GM19397 (cell line): ENCODE measurements around the gene ANXA2R.
"Not testable (repeated sequence)": the region's sequence is repeated elsewhere in the genome, so short reads cannot be mapped to it uniquely, and the experiment has no call there.

Experiments
- ATAC-seq: cut with Tn5 transposase; IDR thresholded peaks from one replicate; pipeline ENCODE4 v1.9.1; 2021; ENCODE audit warnings: mild to moderate bottlenecking, moderate library complexity; ENCODE audit not compliant: unreplicated experiment

Gene ANXA2R

DNA sequence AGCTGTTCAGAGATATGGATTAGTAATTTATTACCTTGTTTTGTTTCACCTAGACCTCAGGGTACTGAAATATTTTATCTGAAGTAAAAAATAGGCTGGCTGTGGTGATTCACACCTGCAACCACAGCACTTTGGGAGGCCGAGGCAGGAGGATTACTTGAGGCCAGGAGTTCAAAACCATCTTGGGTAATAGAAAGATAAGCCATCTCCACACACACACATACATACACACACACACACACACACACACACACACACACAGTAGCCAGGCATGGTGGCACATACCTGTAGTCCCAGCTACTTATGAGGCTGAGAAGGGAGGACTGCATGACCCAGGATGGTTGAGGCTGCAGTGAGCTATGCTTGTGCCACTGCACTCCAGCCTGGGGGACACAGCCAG, 3.7 kb downstream of the ANXA2R start:
- no peak for ATAC-seq

DNA sequence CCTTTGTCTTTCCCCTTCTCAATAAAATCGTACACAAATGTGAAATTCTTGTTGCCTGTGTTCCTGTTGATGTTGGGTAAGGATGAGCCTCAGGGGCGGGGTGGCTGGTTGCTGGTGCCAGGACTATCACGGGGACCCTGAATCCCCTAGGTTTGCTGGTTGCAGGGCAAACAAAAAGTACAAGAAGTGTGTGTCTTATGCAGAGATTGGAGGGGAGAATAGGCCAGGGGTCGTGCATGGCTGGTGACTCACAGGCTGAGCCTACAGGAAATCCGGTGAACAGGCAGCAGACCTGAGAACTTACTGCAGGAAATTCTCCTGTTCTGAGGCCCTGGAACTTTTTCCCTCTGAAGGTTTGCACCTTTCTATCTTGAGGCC, 5.5 kb downstream of the ANXA2R start:
- ATAC-seq, result no peak

DNA sequence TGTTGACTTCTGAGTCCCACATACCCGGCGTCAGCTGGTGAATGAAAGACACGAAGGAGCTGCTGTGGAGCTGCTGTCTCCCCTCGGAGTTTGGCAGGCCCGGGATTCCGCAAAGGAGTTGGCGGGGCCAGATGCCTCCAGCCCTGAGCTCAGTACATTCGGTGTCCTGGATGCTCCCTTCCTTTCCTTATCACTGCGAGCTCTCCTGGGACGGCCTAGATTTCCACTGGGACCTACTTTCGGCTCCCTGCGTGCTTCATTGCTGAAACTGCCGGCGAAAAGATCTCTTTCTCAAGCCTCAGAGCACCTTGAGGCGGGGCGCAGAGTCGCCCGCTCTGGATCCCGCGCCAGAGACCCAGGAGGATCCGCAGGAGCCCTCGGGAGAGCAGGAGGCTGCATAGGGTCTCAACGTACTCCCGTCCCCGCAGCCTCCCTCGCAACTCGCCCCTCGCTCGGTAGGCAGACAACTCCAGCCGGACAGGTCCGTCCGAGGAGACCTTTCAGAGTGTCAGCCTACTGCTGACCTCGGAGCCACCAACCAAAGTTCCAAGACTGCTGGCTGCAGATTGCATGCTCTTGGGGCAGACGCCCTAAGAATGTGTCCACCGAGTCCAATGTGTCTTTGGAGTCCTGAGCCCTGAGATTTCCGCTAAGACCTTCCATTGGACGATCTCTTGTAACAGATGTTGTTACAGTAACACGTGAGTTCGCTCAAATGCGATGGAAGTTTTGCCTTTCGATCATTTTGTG, 6.1 kb downstream of the ANXA2R start:
- no peak for ATAC-seq

DNA sequence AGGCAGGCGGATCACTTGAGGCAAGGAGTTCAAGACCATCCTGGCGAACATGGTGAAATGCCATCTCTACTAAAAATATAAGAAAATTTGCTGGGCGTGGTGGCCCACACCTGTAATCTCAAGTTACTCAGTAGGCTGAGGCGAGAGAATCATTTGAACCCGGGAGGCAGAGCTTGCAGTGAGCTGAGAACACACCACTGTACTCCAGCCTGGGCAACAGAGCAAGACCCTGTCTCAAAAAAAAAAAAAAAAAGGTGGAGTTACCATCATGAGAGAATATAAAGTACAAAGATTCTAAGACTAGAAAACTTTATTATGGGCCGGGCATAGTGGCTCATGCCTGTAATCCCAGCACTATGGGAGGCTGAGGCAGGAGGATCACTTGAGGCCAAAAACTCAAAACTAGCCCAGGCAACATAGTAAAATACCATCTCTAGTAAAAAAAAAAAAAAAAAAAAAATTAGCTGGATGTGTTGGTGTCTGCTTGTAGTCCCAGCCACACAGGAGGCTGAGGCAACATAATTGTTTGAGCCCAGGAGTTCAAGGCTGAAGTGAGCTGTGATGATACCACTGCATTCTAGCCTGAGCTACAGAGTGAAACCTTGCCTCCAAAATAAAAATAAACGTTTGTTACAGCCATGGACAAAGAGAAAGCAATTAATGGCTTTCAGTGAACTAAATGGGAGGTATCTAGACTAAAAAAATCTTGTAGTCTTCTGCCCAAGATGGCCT, 12.9 kb downstream of the ANXA2R start:
- ATAC-seq, result no peak

DNA sequence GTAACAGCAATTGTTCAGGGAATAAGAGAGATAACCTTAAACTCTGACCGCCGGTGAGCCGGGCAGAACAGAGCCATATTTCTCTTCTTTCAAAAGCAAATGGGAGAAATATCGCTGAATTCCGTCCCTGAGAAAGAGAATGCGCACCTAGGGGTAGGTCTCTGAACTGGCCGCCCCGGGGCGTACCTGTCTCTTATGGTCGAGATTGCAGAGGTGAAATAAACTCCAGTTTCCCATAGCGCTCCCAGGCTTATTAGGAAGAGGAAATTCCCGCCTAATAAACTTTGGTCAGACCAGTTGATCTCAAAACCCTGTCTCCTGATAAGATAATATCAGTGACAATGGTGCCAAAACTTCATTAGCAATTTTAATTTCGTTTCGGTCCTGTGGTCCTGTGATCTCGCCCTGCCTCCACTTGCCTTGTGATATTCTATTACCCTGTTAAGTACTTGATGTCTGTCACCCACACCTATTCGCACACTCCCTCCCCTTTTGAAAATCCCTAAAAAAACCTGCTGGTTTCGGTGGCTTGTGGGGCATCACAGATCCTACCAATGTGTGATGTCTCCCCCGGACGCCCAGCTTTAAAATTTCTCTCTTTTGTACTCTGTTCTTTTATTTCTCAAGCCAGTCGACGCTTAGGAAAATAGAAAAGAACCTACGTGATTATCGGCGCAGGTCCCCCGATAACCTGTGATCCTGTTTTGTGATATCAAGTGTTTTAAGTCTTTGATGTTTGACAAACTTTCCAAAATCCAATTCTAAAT, 14.8 kb downstream of the ANXA2R start:
- not testable (repeated sequence) for ATAC-seq

DNA sequence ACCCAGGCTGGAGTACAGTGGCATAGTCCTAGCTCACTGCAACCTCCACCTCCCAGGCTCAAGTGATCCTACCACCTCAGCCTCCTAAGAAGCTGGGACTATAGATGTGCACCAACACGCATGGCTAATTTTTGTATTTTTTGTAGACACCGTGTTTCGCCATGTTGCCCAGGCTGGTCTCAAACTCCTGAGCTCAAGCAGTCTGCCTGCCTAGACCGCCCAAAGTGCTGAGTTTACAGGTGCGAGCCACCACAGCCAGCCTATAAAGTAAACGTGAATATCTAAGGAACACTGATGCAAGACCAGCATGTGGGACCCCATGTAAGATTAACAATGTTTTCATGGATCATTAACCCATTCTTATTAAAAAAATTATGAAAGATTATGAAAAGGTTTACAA, 15.9 kb downstream of the ANXA2R start:
- no peak for ATAC-seq

DNA sequence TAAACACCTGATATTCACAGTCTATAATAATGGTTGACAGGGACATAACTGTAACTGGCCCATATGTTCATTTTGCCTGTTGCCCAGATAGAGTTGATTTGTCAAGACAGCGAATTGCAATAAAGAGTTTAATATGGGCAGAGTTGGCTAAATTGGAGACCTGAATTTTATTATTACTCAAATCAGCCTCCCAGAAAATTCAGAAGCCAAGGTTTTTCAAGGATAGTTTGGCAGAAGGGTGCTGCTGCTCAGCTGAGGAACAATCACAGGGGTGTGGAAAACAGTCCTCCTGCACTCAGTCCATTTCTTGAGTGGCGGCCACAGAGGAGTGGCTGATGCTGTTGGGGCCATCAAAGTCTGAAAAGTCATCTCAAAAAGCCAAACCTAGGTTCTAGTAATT, 19.0 kb downstream of the ANXA2R start:
- ATAC-seq, result no peak

DNA sequence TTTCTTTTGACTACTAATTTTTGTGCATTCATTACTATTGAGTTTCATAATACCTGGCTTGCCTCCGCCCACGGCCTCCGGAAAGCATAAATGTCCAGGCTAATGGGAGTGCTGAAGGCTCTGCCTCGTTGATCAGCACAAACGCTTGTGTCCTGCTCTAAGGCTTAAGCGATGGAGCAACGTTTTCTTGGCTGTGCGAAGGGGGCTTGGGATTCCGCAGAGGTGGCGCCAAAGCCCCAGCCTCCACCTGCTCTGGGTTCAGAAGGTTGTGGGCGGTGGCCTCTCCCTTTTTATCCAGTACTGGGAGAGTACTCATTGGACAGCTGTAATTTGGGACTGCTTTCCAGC, 19.7 kb downstream of the ANXA2R start:
- peak; percentile 15 for ATAC-seq

DNA sequence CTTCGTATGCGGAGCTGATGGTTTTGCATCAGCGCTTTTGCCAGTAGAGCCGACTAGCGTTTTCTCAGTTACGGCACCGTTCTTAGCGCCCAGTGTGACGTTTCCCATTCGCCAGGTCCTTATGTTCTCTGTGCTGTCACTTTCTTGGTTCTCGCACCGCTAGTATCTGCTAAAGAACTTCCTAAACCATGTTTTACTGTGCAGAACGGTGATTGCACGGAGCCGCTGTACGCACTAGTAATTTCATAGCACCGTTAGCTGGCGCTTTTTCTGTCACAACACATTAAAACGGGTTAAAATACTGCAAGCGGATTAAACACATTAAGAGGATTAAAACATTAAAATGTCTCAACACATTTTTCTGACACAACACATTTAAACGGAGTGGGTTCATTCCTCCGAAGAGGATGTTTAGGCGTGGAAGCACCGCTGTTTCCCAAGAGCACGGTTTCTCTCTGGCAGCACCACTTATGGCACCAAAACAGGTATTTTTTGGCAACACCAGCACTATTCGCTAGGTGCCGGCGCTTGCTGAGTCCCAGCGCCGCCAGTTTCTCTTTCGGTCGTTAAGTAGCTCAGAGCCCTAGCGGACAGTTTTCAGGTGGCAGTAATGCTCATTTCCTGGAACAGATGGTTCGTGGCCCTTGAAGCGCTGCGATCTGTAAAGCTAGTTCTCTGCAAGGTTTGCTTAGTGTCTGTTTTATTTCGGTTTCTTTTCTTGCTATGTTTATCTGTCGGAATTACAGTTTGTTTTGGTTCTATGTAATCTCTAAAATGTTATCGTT, 20.3 kb downstream of the ANXA2R start:
- peak; percentile 73 for ATAC-seq

DNA sequence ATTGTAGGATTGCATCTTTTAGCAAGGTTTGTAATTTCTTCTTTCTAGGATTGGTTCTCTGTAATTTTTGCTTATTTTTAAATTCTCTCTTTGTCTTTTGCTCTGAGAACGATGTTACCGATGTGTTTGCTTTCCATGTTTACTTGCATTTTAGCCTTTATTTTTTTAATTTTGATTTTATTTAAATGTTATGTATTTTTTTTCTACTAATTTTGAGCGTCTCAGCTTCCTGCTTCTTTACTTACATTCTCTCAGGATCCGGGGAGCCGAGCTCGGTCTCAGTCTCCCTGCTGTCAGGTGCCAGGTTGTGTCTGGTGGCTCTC, 20.9 kb downstream of the ANXA2R start:
- ATAC-seq, result no peak

DNA sequence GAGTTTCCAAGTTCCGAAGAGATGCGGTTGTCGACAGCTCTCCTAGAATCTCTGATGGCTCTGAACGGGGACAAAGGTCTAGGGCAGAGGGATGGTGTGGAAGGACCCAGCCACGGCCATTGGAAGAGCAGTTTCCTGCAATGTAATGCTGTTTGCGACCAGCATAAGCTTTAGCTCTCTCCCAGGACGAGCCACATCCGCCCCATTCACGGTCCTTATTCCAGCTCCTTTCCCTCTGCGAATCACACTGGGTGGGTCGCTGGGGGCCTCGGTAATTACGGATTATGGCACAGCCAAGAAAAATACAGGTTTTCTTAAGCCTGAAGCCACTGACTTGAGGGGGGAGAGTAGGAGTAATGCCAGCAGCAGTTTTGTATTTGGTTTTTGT, 22.7 kb downstream of the ANXA2R start:
- no peak for ATAC-seq

DNA sequence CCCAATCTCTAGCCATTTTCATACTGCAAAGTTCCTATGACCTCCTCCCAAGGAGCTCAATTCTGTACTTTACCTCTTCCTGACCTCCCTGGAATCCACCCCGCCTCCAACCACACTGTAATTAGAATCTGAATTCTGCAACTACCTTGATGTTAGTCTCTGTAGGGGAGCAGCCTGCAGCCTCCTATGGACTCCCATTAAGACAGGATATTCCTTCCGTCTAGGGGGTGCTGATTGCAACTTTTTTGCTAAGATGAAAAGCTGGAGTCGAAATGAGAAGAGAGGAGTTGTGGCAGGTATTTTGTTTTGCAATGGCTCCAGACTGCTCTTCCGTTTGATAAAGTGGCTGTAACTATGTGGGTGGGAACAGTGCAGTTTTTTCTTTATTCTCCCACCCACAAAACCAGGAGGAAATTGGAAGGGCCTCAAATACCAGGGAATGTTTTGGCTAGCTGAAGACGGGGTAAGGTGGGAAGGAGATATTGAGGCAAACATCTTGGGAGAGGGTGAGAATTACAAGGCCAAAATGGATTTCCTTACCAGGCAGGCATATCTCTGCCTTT, 23.8 kb downstream of the ANXA2R start:
- no peak for ATAC-seq

DNA sequence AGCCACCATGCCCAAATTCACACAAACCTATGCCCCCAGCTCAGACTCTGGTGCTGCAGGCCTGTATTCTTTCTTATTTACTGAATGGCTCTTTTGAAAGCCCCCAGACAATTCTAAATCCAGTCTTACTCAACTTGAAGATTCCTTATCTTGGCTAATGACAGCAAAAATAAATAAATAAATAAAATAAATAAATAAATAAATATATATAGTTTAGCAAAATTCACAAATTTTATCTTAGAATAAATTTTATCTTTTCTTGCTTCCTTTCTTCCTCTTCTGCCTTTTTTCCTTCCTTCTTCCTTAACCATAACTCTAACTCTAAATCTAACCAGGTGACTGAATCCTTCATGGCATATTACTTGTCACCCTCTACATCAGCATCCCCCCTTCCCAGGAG, 25.6 kb downstream of the ANXA2R start:
- no peak for ATAC-seq

DNA sequence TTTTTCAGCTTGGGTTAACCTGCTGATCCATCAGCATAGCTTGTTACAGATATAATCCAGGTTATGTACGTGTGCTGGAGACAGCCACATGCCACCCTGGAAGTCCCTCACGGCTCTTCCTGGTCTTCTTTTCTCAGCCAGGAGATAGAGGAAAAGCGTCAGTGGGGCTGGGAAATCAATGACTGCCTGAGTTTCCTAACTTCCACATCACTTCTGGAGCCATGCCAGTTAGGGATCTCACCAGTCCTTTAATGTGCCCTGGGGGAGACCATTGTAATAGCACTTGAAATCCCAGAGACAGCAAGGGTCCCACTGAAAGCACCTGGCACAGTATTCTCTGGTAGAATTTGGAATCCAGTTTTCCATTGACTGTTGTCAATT, 29.2 kb downstream of the ANXA2R start:
- no peak for ATAC-seq

DNA sequence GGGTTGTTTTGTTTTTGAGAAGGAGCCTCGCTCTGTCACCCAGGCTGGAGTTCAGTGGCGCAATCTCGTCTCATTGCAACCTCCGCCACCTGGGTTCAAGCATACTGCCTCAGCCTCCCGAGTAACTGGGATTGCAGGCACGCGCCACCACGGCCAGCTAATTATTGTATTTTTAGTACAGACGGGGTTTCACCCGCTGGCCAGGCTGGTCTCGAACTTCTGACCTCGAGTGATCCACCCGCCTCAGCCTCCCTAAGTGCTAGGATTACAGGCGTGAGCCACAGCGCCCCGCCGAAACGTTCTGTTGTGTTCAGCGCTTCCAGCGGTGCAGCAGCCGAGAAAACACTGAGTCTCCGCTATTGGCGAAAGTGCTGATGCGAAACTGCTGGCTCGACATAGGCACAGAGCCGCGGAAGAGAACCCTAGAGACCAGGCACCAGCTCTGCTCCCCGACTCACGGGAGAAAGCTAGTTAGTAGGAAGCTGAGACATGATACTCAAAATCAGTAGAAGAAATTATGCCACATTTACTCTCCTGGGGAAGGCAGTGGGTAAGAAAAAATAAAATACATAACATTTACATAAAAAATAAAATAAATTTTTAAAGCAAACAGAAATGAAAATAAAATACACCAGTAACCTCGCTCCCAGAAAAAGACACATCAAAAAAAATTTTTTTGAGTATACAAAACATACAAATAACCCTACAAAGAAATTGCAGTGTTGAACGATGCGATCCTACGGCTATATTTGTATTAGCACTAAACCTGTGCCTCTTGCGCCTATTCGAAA, 31.6 kb downstream of the ANXA2R start:
- peak; percentile 38 for ATAC-seq

DNA sequence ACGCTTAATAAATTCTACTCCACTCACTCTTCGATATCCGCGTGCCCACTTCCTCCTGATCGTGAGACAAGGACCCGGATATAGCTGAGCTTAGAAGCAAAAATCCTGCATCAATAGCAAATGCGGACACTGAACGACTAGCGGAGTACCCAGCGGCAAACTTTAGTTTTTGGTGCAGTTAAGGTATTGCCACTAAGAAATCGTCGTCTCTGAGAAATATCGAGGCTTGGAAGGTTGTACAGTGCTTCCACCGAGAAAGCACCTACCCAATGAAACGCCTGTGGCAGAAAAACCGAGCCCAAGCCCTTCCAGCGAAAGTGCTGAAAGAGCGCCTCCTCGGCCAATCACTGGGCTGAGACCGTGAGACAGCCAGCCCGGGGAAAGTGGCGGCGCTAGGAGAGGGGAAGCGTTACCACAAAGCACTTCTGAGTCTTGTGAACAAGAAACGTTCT, 32.2 kb downstream of the ANXA2R start:
- ATAC-seq, result peak; percentile 48

DNA sequence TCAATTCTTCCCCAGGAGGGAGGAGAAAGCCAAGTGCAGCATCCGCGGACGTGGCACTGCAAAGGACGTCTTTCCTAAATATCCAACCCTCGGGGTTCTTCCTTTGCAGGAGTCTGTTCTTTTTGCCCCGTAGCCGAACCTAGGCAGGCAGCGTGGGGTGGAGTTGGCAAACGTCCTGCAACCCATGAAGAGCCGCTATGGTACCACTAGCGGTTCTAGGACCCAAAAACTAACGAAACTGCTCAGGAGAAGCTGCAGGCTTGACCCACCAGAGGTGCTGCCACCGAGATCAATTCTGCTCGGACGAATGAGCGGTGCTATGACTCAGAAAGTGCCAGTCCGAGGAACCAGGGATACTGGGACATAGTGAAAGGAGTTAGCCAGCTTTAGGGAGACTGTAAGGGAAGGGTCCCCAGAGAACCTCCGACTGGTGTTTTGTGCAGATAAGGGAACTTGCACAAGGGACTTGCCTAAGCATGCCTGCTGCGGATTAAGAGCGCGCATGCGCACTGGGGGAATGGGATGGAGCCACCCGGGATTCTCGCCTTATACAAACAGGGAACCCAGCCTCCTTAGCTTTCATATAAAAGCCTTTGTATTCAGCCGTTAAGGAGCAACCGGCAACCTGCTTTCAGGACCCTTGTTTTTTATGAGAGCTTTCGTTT, 32.7 kb downstream of the ANXA2R start:
- peak; percentile 32 for ATAC-seq

DNA sequence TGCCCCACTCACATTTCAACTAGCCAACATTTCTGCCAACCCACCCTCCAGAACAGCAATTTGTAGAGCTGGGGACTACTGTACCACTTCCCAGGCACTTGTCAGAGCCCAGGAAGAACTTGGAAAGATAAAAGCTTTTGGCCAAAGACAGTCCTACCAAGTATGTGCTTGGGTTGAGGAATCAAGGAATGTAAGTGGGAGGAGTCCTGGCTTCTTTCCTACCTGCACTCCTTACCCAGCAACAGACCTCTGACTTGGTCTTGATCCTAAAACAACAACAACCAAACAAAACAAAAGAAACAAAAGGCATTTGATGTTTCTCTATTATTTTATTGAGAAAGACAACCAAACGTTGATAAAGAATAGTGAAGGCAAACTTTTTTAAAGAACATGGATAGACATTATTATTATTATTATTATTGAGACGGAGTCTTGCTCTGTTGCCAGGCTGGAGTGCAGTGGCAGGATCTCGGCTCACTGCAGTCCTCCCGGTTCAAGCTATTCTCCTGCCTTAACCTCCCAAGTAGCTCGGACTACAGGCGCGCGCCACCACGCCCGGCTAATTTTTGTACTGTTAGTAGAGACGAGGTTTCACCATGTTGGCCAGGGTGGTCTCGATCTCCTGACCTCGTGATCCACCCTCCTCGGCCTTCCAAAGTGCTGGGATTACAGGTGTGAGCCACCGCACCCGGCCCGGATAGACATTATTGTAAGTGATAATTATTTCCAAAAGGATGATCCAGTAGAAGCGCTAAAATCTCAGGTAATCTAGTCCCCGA, 33.5 kb downstream of the ANXA2R start:
- ATAC-seq, result no peak

DNA sequence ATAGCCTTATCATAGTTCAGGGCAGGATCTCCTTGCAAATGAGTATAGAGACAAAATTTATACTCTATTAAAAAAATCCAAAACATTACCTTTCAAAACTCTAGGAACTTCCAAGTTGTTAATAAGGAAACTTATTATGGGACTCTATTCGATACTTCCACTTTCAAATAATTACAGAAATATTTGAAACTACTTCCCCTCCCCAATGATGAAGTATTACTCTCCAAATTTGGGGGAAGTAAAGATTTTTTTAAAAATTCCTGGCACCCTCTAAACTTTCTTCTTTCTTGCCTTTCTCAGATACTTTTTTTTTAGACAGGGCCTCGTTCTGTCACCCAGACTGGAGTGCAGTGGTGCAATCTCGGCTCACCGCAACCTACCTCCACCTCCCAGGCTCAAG, 35.1 kb downstream of the ANXA2R start:
- ATAC-seq, result no peak
